Mucosa of stomach (tissue), 1 donor: Measurements from ENCODE around the gene CCHCR1.
"Not testable (repeated sequence)": the region's sequence is repeated elsewhere in the genome, so short reads cannot be mapped to it uniquely, and the experiment has no call there.

Experiments used
- H3K27me3 ChIP-seq: one replicate; pipeline ENCODE4 v1.7.0; 2013; ENCODE audit warnings: mild to moderate bottlenecking, low read length; ENCODE audit not compliant: control insufficient read depth, insufficient read depth
- H3K36me3 ChIP-seq: one replicate; pipeline ENCODE4 v1.7.0; 2013; ENCODE audit warnings: low read length; ENCODE audit not compliant: control insufficient read depth, insufficient read depth
- H3K4me1 ChIP-seq: one replicate; pipeline ENCODE4 v1.7.0; 2013; ENCODE audit warnings: mild to moderate bottlenecking, low read length; ENCODE audit not compliant: control insufficient read depth, insufficient read depth
- H3K4me3 ChIP-seq: one replicate; pipeline ENCODE4 v1.7.0; 2013; ENCODE audit warnings: low read length
- H3K9ac ChIP-seq: one replicate; pipeline ENCODE4 v1.7.0; 2013; ENCODE audit warnings: mild to moderate bottlenecking, low read length, moderate library complexity
- H3K9me3 ChIP-seq: one replicate; pipeline ENCODE4 v1.7.0; 2013; ENCODE audit warnings: mild to moderate bottlenecking, low read length, moderate library complexity; ENCODE audit not compliant: control insufficient read depth
- donor health status: Pancreatic carcinoma.

Gene CCHCR1

GRCh38 chr6:31194061-31194834 is 36.6 kb upstream of the CCHCR1 start:
- peaks cover 7% of the 10 kb centered on the region for H3K4me1 ChIP-seq
- H3K4me3 ChIP-seq, result no peak overlapping the region
- H3K36me3 ChIP-seq, result no peaks in the 10 kb centered on the region
- no peaks in the 10 kb centered on the region for H3K9me3 ChIP-seq
- H3K9ac ChIP-seq, result no peak overlapping the region
- no peaks in the 10 kb centered on the region for H3K27me3 ChIP-seq

- no peak overlapping the region for H3K9ac ChIP-seq
Measured at GRCh38 chr6:31193206-31193605, 35.6 kb upstream of the CCHCR1 start.

GRCh38 chr6:31192431-31193105 is 35.0 kb upstream of the CCHCR1 start:
- not testable (repeated sequence) for H3K9ac ChIP-seq, H3K9me3 ChIP-seq, H3K4me3 ChIP-seq, H3K36me3 ChIP-seq, H3K27me3 ChIP-seq
- peaks cover 10% of the 10 kb centered on the region for H3K4me1 ChIP-seq

More at GRCh38 chr6:31193206-31193605, 35.6 kb upstream of the CCHCR1 start:
- Histone ChIP-seq H3K4me3 (no peak overlapping the region), H3K4me1 (peaks cover 10% of the 10 kb centered on the region), H3K36me3 (no peaks in the 10 kb centered on the region), H3K9me3 (no peaks in the 10 kb centered on the region), H3K27me3 (no peaks in the 10 kb centered on the region)

- no peaks in the 10 kb centered on the region for H3K9me3 ChIP-seq
- H3K36me3 ChIP-seq, result no peaks in the 10 kb centered on the region
- no peak overlapping the region for H3K9ac ChIP-seq
- H3K4me3 ChIP-seq, result no peak overlapping the region
- H3K4me1 ChIP-seq, result peaks cover 13% of the 10 kb centered on the region
- H3K27me3 ChIP-seq, result no peaks in the 10 kb centered on the region
Measured at GRCh38 chr6:31190488-31190887, 32.9 kb upstream of the CCHCR1 start.

GRCh38 chr6:31189223-31189622 is 31.6 kb upstream of the CCHCR1 start:
- not testable (repeated sequence) for H3K27me3 ChIP-seq, H3K9me3 ChIP-seq, H3K36me3 ChIP-seq, H3K9ac ChIP-seq, H3K4me3 ChIP-seq
- peaks cover 13% of the 10 kb centered on the region for H3K4me1 ChIP-seq

GRCh38 chr6:31187780-31188194 is 30.2 kb upstream of the CCHCR1 start:
- Histone ChIP-seq H3K4me1 (peaks cover 13% of the 10 kb centered on the region), H3K27me3 (no peaks in the 10 kb centered on the region), H3K9me3 (no peaks in the 10 kb centered on the region), H3K36me3 (no peaks in the 10 kb centered on the region), H3K4me3 (no peak overlapping the region), H3K9ac (no peak overlapping the region)

- H3K4me3 ChIP-seq, result peak overlapping the region; percentile 15
- peak overlapping the region; percentile 95 for H3K9ac ChIP-seq
- no peaks in the 10 kb centered on the region for H3K9me3 ChIP-seq
- H3K27me3 ChIP-seq, result no peaks in the 10 kb centered on the region
- H3K4me1 ChIP-seq, result peaks cover 13% of the 10 kb centered on the region
- H3K36me3 ChIP-seq, result no peaks in the 10 kb centered on the region
Measured at GRCh38 chr6:31186052-31186734, 28.6 kb upstream of the CCHCR1 start.

- H3K27me3 ChIP-seq, H3K36me3 ChIP-seq, H3K9me3 ChIP-seq: not testable (repeated sequence)
- H3K9ac ChIP-seq, result peak overlapping the region; percentile 95
- H3K4me3 ChIP-seq, result peak overlapping the region; percentile 15
- peaks cover 14% of the 10 kb centered on the region for H3K4me1 ChIP-seq
Measured at GRCh38 chr6:31185695-31186051, 28.1 kb upstream of the CCHCR1 start.

GRCh38 chr6:31183859-31184258 is 26.3 kb upstream of the CCHCR1 start:
- not testable (repeated sequence) for H3K4me3 ChIP-seq, H3K36me3 ChIP-seq, H3K27me3 ChIP-seq, H3K9me3 ChIP-seq
- H3K4me1 ChIP-seq, result peaks cover 30% of the 10 kb centered on the region
- H3K9ac ChIP-seq, result peak overlapping the region; percentile 8

GRCh38 chr6:31183287-31183686 is 25.7 kb upstream of the CCHCR1 start:
- H3K4me1 ChIP-seq, result peaks cover 33% of the 10 kb centered on the region
- H3K4me3 ChIP-seq, H3K36me3 ChIP-seq, H3K9ac ChIP-seq, H3K27me3 ChIP-seq, H3K9me3 ChIP-seq: not testable (repeated sequence)

GRCh38 chr6:31180500-31180899 is 22.9 kb upstream of the CCHCR1 start:
- Histone ChIP-seq H3K27me3 (no peaks in the 10 kb centered on the region), H3K4me1 (peaks cover 24% of the 10 kb centered on the region), H3K36me3 (no peaks in the 10 kb centered on the region), H3K4me3 (peak overlapping the region; percentile 22), H3K9me3 (no peaks in the 10 kb centered on the region), H3K9ac (no peak overlapping the region)

- H3K9me3 ChIP-seq, result no peaks in the 10 kb centered on the region
- H3K4me3 ChIP-seq, result peak overlapping the region; percentile 22
- peaks cover 24% of the 10 kb centered on the region for H3K4me1 ChIP-seq
- H3K9ac ChIP-seq, result no peak overlapping the region
- H3K36me3 ChIP-seq, result no peaks in the 10 kb centered on the region
- H3K27me3 ChIP-seq, result no peaks in the 10 kb centered on the region
Measured at GRCh38 chr6:31179896-31180295, 22.3 kb upstream of the CCHCR1 start.
